Measurements from ENCODE around the gene GANAB.
A peak's percentile ranks its signal among the peaks of the same experiment; 100 is the strongest.

Gene GANAB

GRCh38 chr11:62607714-62608113, 38.7 kb downstream of the GANAB start:
- H3K23ac ChIP-seq (ENCODE audit: low read length): no peak overlapping the region
- peaks cover 9% of the 10 kb centered on the region for H3K79me2 ChIP-seq (ENCODE audit: control insufficient read depth, insufficient read depth, low read length, poor library complexity)
- H3K79me1 ChIP-seq (ENCODE audit: low read length): peaks cover 12% of the 10 kb centered on the region
- H4K12ac ChIP-seq (ENCODE audit: low read depth, low read length): no peak overlapping the region
- H3K14ac ChIP-seq (ENCODE audit: low read length): no peak overlapping the region
- H3K36me3 ChIP-seq (ENCODE audit: control insufficient read depth in 1 of 2, insufficient read depth in 2 of 2, low read length in 2 of 2): peaks cover 35 to 39% of the 10 kb centered on the region in 2 experiments
- no peak overlapping the region for H3K4me3 ChIP-seq (ENCODE audit: low read depth, low read length)
- no peaks in the 10 kb centered on the region for H3K27me3 ChIP-seq (ENCODE audit: insufficient read depth, low read length)
- DNase-seq: peak in 1 of 2 donors; percentile 10
- H2BK12ac ChIP-seq (ENCODE audit: low read length): no peak overlapping the region
- WGBS (ENCODE audit: extremely low coverage, insufficient coverage, insufficient read length): no CpG with 5 or more reads among the region's 4 CpGs
- H3K4ac ChIP-seq (ENCODE audit: low read depth, low read length): no peak overlapping the region
- H3K4me2 ChIP-seq (ENCODE audit: low read length): no peak overlapping the region
- no peak overlapping the region for H4K8ac ChIP-seq (ENCODE audit: low read depth, low read length)
- H2AK5ac ChIP-seq (ENCODE audit: low read length): no peak overlapping the region
- H2BK5ac ChIP-seq (ENCODE audit: low read depth, low read length, poor library complexity): no peak overlapping the region
- H2AFZ ChIP-seq (ENCODE audit: insufficient read depth, low read length, poor library complexity): no peak overlapping the region
- peaks cover 13 to 15% of the 10 kb centered on the region in 2 experiments for H3K4me1 ChIP-seq (ENCODE audit: control insufficient read depth in 1 of 2, insufficient read depth in 2 of 2, low read length in 2 of 2)
- H4K91ac ChIP-seq (ENCODE audit: low read depth, low read length): no peak overlapping the region
- H3K18ac ChIP-seq (ENCODE audit: low read length): no peak overlapping the region
- no peaks in the 10 kb centered on the region for H3K9me3 ChIP-seq (ENCODE audit: insufficient read depth, low read depth, low read length)
- no peak overlapping the region for H3K9ac ChIP-seq (ENCODE audit: low read length)
- no peak overlapping the region for H3K27ac ChIP-seq (ENCODE audit: low read depth, low read length)
- no peak overlapping the region for H2BK120ac ChIP-seq (ENCODE audit: insufficient read depth, low read length, poor library complexity)

- peaks cover 34 to 35% of the 10 kb centered on the region in 2 experiments for H3K36me3 ChIP-seq (ENCODE audit: control insufficient read depth in 1 of 2, insufficient read depth in 2 of 2, low read length in 2 of 2)
- H2AK5ac ChIP-seq (ENCODE audit: low read length): no peak overlapping the region
- H2BK12ac ChIP-seq (ENCODE audit: low read length): no peak overlapping the region
- no peak overlapping the region for H3K4me2 ChIP-seq (ENCODE audit: low read length)
- H3K4me3 ChIP-seq (ENCODE audit: low read depth, low read length): no peak overlapping the region
- H3K27ac ChIP-seq (ENCODE audit: low read depth, low read length): no peak overlapping the region
- H3K23ac ChIP-seq (ENCODE audit: low read length): no peak overlapping the region
- no peak overlapping the region for H2AFZ ChIP-seq (ENCODE audit: insufficient read depth, low read length, poor library complexity)
- DNase-seq: no peak
- WGBS (ENCODE audit: extremely low coverage, insufficient coverage, insufficient read length): no CpG with 5 or more reads among the region's 15 CpGs
- H3K9ac ChIP-seq (ENCODE audit: low read length): no peak overlapping the region
- H3K79me2 ChIP-seq (ENCODE audit: control insufficient read depth, insufficient read depth, low read length, poor library complexity): peaks cover 6% of the 10 kb centered on the region
- no peak overlapping the region for H2BK5ac ChIP-seq (ENCODE audit: low read depth, low read length, poor library complexity)
- no peaks in the 10 kb centered on the region for H3K9me3 ChIP-seq (ENCODE audit: insufficient read depth, low read depth, low read length)
- H3K79me1 ChIP-seq (ENCODE audit: low read length): peaks cover 16% of the 10 kb centered on the region
- no peak overlapping the region for H2BK120ac ChIP-seq (ENCODE audit: insufficient read depth, low read length, poor library complexity)
- no peak overlapping the region for H4K12ac ChIP-seq (ENCODE audit: low read depth, low read length)
- H3K27me3 ChIP-seq (ENCODE audit: insufficient read depth, low read length): no peaks in the 10 kb centered on the region
- no peak overlapping the region for H3K14ac ChIP-seq (ENCODE audit: low read length)
- no peak overlapping the region for H3K18ac ChIP-seq (ENCODE audit: low read length)
- H4K91ac ChIP-seq (ENCODE audit: low read depth, low read length): no peak overlapping the region
- no peak overlapping the region for H3K4ac ChIP-seq (ENCODE audit: low read depth, low read length)
- H3K4me1 ChIP-seq (ENCODE audit: control insufficient read depth in 1 of 2, insufficient read depth in 2 of 2, low read length in 2 of 2): peaks cover 8 to 11% of the 10 kb centered on the region in 2 experiments
- no peak overlapping the region for H4K8ac ChIP-seq (ENCODE audit: low read depth, low read length)
Measured at GRCh38 chr11:62605902-62606301, 40.5 kb downstream of the GANAB start.

GRCh38 chr11:62605467-62605866, 40.9 kb downstream of the GANAB start:
- no peak overlapping the region for H4K12ac ChIP-seq (ENCODE audit: low read depth, low read length)
- DNase-seq: no peak
- no CpG with 5 or more reads among the region's 6 CpGs for WGBS (ENCODE audit: extremely low coverage, insufficient coverage, insufficient read length)
- no peak overlapping the region for H4K91ac ChIP-seq (ENCODE audit: low read depth, low read length)
- no peak overlapping the region for H4K8ac ChIP-seq (ENCODE audit: low read depth, low read length)
- no peak overlapping the region for H3K23ac ChIP-seq (ENCODE audit: low read length)
- no peak overlapping the region for H2AK5ac ChIP-seq (ENCODE audit: low read length)
- no peak overlapping the region for H2AFZ ChIP-seq (ENCODE audit: insufficient read depth, low read length, poor library complexity)
- H3K18ac ChIP-seq (ENCODE audit: low read length): no peak overlapping the region
- H2BK120ac ChIP-seq (ENCODE audit: insufficient read depth, low read length, poor library complexity): no peak overlapping the region
- peaks cover 11% of the 10 kb centered on the region for H3K79me2 ChIP-seq (ENCODE audit: control insufficient read depth, insufficient read depth, low read length, poor library complexity)
- H3K36me3 ChIP-seq (ENCODE audit: control insufficient read depth in 1 of 2, insufficient read depth in 2 of 2, low read length in 2 of 2): peaks cover 31% of the 10 kb centered on the region in 2 experiments
- no peaks in the 10 kb centered on the region for H3K27me3 ChIP-seq (ENCODE audit: insufficient read depth, low read length)
- no peak overlapping the region for H3K27ac ChIP-seq (ENCODE audit: low read depth, low read length)
- no peak overlapping the region for H2BK5ac ChIP-seq (ENCODE audit: low read depth, low read length, poor library complexity)
- no peak overlapping the region for H3K4ac ChIP-seq (ENCODE audit: low read depth, low read length)
- H3K4me3 ChIP-seq (ENCODE audit: low read depth, low read length): no peak overlapping the region
- H3K4me2 ChIP-seq (ENCODE audit: low read length): no peak overlapping the region
- no peak overlapping the region for H3K14ac ChIP-seq (ENCODE audit: low read length)
- no peak overlapping the region for H2BK12ac ChIP-seq (ENCODE audit: low read length)
- peaks cover 7 to 11% of the 10 kb centered on the region in 2 experiments for H3K4me1 ChIP-seq (ENCODE audit: control insufficient read depth in 1 of 2, insufficient read depth in 2 of 2, low read length in 2 of 2)
- peaks cover 20% of the 10 kb centered on the region for H3K79me1 ChIP-seq (ENCODE audit: low read length)
- H3K9me3 ChIP-seq (ENCODE audit: insufficient read depth, low read depth, low read length): no peaks in the 10 kb centered on the region
- no peak overlapping the region for H3K9ac ChIP-seq (ENCODE audit: low read length)

GRCh38 chr11:62604460-62605120, 41.8 kb downstream of the GANAB start:
- no peak overlapping the region for H3K4me2 ChIP-seq (ENCODE audit: low read length)
- H3K4me1 ChIP-seq (ENCODE audit: control insufficient read depth in 1 of 2, insufficient read depth in 2 of 2, low read length in 2 of 2): peaks cover 10 to 15% of the 10 kb centered on the region in 2 experiments
- no peak overlapping the region for H3K9ac ChIP-seq (ENCODE audit: low read length)
- no peaks in the 10 kb centered on the region for H3K9me3 ChIP-seq (ENCODE audit: insufficient read depth, low read depth, low read length)
- H3K4me3 ChIP-seq (ENCODE audit: low read depth, low read length): no peak overlapping the region
- no peak overlapping the region for H2AK5ac ChIP-seq (ENCODE audit: low read length)
- no peak overlapping the region for H4K8ac ChIP-seq (ENCODE audit: low read depth, low read length)
- no peak overlapping the region for H3K4ac ChIP-seq (ENCODE audit: low read depth, low read length)
- H3K79me1 ChIP-seq (ENCODE audit: low read length): peaks cover 21% of the 10 kb centered on the region
- H2BK5ac ChIP-seq (ENCODE audit: low read depth, low read length, poor library complexity): no peak overlapping the region
- no peak overlapping the region for H4K91ac ChIP-seq (ENCODE audit: low read depth, low read length)
- DNase-seq: no peak
- H3K14ac ChIP-seq (ENCODE audit: low read length): no peak overlapping the region
- H3K79me2 ChIP-seq (ENCODE audit: control insufficient read depth, insufficient read depth, low read length, poor library complexity): peaks cover 11% of the 10 kb centered on the region
- no peak overlapping the region for H3K27ac ChIP-seq (ENCODE audit: low read depth, low read length)
- H3K36me3 ChIP-seq (ENCODE audit: control insufficient read depth in 1 of 2, insufficient read depth in 2 of 2, low read length in 2 of 2): peaks cover 29 to 30% of the 10 kb centered on the region in 2 experiments
- H2BK12ac ChIP-seq (ENCODE audit: low read length): no peak overlapping the region
- H3K27me3 ChIP-seq (ENCODE audit: insufficient read depth, low read length): no peaks in the 10 kb centered on the region
- no peak overlapping the region for H2BK120ac ChIP-seq (ENCODE audit: insufficient read depth, low read length, poor library complexity)
- no CpG with 5 or more reads among the region's 13 CpGs for WGBS (ENCODE audit: extremely low coverage, insufficient coverage, insufficient read length)
- H4K12ac ChIP-seq (ENCODE audit: low read depth, low read length): no peak overlapping the region
- H3K18ac ChIP-seq (ENCODE audit: low read length): no peak overlapping the region
- no peak overlapping the region for H2AFZ ChIP-seq (ENCODE audit: insufficient read depth, low read length, poor library complexity)
- no peak overlapping the region for H3K23ac ChIP-seq (ENCODE audit: low read length)
